HG02642 (cell line): ENCODE measurements around the gene POLR1A.

Experiments
- ATAC-seq: cut with Tn5 transposase; IDR thresholded peaks from one replicate; pipeline ENCODE4 v1.9.1; 2021; ENCODE audit warnings: mild to moderate bottlenecking; ENCODE audit not compliant: unreplicated experiment, poor library complexity

Gene POLR1A

DNA sequence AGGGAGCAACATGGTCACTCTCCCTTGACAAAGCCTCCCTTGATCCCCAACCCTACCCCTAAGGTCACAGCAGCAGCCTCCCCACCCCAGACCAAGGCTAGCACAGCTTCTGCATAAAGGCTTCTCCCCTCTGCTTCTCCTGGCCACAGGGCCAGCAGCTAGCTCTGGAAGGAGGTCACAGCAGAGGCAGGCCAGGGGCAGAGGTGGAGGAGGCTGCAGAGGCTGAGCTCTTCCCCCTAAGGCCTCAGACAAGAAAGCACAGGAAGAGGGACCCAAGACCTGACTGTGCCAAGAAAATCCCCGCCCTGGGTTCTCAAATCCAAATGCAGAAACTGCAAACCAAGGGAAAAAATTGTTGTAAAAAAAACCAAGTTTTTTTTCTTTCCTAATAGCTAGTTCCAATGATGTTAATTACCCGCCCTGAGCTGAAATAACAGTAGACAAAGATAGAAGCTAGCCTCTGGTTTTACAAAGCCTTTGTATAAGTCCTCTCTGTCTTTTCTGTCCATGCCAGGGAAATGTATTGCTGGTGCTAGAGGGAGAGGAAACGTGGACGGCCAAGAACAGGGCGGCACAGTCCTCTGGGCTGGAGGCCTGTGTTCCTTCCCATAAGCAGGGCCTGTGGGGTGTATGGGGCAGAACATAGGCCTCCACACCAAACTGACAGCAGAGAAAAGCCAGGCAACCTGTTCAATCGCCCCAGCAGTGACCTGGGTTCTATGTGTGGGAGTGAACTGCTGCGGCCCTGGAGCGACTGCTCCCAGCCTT, 79.5 kb downstream of the POLR1A start:
- ATAC-seq: no peak

DNA sequence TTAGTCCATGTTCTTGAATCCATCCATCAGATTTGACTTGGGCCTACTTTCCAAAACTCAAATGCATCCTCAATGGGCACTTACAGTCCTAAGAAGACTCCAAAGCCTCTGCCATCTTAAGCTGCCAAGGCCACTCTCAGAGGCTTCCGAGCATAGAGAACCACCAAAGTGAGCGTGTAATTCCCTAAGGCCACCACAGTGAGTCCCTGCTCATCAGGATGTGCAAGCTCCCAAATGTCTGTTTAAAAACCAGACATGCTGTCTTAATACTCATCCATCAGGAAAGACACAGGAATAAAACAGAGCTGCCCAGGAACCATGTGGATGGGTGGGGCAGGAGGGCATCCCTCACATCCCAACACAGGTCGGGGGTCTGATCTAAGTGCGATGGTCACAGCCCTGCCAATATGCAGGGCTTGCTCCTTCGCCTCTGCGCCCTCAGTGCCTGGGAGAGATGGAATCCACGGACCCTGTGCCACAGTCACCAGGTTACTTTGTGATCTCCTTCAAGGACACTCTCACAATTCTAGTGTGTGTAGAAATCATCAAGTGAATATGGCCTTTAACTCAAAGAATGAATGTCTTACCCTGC, 80.4 kb downstream of the POLR1A start:
- ATAC-seq: no peak

DNA sequence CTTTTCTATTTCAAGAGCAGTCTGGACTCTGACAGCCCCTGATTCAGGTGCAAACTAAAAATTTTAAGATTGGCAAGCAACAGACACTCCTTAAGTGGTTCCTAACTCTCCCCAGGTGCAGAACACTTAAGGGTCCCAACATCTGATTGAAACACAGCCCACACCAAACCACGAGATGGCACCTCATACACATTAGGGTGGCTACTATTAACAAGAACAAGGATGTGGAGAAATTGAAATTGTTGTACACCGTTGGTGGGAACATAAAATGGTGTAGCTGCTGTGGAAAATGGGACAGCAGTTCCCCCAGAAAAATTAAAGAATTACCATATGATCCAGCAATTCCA, 82.3 kb downstream of the POLR1A start:
- ATAC-seq: no peak

DNA sequence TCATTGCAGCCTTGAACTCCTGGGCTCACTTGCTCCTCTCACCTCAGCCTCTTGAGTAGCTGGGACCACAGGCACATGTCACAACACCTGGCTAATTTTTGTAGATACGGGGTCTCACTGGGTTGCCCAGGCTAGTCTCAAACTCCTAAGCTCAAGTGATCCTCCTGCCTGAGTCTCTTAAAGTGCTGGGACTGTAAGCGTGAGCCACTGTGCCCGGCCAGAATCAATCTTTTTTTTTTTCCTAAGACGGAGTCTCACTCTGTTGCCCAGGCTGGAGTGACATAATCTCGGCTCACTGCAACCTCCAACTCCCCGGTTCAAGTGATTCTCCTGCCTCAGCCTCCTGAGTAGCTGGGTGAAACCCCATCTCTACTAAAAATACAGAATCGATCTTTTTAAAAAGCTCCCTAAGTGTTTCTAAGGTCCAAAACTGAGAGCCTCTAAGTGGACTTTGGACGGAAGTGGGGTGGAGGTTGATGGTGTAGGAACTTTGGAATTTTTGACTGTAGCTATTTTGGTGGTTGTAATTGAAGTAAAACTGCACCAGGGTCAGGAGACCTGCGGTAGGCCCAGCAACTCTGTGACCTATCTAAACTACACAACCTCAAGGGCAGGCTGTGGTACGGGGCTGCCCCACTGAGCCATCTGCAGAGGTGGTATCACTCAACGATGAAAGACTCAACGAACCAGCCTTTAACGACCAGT, 82.9 kb downstream of the POLR1A start:
- no peak for ATAC-seq

DNA sequence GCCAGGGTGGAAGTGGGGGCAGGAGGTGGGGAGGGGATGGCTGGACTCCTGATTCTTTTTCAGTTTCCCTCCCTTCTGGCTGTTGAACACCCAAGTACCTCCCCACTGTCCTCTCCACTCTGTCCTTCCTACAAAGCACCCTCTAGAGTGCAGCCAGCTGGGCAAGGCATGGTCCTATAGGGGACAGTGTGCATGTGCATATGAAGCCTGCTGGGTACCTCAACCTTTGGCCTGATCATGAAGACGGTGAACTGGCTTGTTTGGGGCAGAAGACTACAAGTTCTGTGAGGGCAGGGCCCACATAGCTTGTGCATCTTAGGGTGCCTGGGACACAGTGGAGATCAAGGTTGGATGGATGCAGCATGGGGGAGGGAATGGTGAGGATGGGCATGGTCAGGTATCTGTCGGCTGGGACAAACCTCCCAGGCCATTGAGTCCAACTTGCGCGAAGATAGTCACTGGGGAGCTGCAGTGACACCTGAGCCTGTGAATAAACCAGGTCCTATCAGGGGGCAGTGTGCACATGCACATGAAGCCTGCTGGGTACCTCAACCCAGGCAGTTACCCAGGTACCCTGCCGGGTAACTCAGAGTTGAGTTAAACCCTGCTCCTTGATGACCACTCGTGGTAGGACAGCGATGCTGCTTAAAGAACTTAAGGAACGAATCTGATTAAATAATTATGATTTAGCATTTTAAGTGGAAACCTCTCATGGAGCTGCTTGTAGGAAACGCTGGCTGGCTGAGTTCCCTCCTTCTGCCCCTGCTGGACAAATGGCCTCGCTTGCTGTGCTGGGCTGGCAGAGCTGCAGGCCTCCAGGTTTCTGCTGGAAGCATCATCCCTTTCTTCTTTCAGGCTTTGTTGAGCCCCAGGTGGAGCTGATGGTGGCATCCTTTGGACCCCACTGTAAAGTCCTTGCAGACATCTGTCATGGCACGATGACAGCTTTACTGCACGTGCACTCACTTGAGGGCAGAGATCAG, 84.0 kb downstream of the POLR1A start:
- ATAC-seq: no peak

DNA sequence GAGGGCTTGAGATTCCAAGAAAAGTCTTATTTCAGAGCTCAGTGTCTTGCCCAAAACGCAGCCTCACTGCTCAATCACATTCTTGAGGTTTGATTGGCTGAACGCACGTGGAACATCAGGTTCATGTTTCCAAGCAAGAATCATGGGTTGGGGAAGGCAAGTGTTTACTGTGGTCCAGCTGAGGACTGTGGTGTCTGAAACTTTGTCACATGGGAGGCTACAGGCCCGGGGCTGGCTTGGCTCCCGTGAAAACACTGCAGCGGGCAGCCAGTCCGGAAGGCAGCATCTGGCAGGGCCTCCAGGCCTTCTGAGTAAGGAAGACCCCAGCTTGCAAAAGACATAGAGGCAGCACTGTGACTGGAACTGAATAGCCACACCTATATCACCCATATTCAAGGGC, 84.7 kb downstream of the POLR1A start:
- ATAC-seq: no peak

DNA sequence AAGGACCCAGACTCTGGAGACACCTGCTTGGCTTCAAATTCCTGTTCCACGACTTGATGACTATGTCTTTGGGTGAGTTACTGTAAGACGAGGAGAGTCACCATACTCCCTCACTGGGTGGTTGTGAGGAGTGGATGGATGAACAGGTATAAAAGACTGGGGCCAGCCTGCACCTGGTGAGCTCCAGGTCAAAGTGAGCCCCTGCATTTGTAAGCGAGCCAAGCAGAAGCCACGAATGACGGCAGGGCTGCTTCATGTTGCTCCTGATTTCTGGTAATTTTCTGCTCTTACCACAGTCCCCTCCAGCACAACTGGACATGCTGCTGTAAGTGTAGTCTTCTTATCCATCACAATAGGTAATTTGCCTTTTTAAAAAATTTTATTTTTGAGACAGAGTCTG, 86.6 kb downstream of the POLR1A start:
- no peak for ATAC-seq

DNA sequence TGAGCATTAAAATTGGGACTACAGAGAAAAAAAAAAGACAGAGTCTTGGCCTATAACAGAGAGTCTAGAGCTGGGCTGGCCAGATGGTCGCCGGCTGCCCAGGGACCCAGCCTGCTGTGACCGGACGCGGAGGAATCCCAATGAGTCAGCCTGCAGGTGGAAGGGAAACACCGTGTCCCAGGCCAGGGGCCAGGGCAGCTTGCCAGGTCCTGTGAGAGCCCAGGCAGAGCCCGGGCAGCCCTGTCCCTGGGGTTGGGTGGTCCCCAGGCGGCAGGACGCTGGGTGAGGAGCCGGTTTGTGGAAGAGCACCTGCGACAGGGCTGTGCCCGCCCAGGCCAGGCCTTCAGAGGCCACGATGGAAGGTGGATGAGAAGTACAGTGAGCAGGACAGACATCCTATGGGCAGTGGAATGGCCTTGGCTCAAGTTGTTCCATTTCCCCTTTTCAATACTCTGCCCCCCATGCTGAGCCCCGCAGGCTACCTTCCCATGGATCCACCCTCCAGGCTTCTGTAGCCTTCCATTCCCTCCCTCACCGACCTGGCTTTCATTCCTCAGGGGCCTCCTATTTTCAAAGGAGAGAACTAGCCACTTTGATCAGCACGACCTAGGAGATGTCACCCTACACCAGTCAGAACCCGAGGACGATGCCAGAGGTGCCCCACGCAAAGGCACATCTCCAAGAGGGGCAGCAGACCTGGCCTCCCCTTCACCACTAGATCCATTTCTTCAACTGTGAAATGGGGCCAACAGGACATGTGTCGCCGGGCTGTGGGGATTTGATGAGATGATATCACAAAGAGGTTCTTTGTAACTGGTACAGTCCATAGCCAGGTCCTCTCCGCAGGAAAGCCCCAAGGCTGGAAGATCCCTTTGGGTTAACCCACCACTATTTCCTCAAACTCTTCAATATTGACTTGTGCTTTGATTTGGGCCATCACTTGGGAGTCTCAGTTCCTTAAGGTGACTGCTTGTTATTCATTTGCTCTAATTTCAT, 87.5 kb downstream of the POLR1A start:
- no peak for ATAC-seq

DNA sequence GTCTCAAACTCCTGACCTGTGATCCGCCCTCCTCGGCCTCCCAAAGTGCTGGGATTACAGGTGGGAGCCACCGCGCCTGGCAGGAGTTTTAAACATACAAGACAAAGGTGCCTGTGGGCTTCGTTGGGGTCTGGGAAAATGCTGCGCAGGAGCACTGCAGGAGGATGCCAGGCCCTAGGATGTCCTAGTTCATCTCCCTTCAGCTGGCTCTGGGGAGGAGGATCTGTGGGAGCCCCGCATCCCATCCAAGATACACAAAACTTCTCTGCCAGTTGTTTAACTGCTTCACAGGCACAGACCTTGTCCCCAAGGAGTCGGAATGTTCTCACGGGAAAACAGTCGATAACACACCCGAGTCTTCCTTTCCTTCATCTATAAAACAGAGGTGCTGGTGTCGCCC, 89.1 kb downstream of the POLR1A start:
- ATAC-seq: no peak

DNA sequence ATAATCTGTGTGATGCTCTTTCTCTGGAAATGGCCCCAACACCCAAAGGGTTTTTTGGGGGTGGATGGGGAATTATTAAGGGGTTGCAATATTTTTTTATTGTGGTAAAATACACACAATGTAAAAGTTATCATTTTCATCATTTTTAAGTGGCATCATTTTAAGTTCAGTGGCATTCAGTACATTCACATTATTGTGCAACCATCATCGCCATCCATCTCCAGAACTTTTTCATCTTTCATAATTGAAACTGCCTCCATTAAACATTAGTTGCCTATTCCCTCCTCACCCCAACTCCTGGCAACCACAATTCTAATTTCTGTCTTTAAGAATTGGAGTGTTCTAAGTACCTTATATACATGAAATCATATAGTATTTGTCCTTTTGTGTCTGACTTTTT, 90.0 kb downstream of the POLR1A start:
- ATAC-seq: no peak

DNA sequence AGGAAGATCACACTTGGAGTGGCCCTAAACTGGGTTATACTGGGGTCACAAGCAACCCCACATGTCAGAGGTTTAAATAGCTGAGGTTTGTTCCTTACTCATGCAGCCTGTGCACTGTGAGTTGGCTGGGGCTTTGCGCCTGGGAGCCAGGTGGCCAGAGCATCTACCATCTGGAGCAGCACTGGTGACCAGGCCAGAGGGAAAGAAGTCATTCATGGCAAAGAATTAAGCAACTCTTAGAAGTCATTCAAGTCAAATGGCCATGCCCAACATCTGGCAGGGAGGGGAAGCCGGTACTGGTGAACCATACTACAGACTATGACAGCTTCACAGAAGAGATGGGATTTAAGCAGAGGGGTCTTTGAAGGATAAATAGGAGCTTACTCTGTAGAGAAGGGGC, 90.7 kb downstream of the POLR1A start:
- no peak for ATAC-seq

DNA sequence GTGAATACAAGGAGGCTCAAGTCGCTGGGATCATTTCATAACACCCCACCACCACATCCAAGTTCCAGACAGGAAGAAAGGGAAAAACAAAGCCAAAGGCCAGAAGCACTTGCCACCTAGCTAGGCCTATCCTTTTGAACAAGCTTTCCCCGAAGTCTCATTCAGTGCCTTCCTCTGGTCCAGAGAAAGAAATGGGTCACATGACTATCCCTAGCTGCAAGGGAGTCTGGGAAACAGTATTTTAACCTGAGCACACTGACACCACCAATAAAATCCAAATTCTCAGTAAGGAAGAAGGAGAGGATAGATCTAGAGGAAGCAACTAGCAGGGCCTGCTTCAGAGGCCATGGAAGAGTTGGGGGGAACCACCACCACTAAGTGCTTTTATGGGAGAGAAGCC, 91.2 kb downstream of the POLR1A start:
- no peak for ATAC-seq

DNA sequence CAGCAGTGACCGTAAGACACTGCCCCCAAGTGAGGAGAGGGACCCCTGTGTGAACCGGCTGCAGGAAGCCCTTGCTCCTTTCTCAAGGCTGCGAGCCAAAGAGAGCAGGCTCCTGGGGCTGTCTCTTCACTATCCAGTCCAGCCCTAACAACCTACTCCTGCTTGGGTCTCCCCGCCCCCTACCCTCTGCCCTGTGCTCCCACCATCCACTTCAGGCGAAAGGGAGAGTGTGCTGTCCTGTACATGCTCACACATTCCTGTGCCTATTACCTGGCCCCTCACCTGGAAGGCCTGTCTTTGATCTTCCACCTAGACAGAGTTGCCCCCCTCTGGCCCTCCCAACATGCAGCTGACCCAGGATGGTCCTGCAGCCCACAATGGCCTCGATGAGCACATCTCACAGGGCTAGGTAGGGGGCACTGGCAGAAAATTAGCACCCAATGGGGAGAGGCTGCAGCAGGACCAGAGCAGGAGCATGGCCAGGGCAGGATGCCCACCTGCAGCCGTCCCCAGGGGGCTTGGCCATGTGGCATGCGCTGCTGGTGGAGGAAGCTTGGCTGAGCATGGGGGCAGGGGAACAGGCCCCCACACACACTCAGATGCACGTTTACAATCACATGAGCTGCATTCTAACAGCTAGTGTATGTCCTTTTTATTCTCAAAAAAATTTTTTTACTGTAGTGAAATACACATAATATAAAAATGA, 93.5 kb downstream of the POLR1A start:
- no peak for ATAC-seq

DNA sequence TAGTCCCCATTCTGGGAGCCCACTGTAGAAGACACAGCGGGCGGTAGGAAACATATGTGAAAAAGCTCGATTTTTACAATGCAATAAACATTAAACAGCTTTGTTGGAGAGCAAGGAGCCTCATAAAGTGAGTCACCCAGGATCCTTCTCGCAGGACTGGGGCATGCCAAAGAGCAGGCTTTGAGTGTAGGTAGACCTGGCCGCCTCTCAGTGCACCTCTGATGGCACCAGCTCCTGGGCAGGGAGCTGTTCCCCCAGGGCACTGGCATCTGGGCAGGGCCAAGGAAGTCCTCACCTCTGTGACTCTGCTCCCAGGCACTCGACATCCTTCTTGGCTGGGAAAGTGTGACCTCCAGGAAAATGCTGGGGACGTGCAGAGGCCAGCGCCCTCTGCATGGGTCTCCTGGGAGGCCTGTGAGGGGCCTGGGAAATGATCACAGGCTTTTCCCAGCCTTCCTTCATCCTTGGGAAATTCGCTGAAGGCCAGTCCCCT, 94.2 kb downstream of the POLR1A start:
- no peak for ATAC-seq

DNA sequence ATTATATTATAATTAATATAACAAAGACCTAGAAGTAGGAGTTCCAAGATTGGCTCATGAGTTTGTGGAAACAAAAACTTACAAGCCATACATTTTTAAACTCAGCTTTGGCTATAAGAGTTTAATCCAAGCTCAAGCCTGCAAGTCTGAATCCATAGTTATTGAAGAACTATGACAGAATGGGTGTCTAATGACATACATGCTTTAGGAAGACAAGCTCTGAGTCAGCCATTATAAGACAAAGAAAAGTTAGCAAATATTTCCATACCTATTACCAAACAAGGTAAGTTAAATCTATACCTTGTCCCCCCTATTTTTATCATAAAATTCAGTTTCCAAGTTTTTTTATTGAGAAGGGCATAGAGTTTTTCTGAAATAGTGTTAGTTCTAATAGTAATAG, 95.6 kb downstream of the POLR1A start:
- no peak for ATAC-seq

DNA sequence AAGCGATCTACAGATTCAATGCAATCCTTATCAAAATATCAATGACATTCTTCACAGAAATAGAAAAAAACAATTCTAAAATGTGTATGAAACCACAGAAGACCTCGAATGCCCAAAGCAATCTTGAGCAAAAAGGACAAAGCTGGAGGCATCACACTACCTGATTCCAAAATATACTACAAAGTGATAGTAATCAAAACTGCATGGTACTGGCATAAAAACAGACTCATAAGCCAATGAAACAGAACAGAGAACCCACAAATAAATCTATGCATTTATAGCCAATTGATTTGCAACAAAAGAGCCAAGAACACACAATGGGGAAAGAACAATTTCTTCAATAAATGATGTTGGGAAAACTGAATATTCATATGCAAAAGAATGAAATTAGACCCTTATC, 99.2 kb downstream of the POLR1A start:
- no peak for ATAC-seq

DNA sequence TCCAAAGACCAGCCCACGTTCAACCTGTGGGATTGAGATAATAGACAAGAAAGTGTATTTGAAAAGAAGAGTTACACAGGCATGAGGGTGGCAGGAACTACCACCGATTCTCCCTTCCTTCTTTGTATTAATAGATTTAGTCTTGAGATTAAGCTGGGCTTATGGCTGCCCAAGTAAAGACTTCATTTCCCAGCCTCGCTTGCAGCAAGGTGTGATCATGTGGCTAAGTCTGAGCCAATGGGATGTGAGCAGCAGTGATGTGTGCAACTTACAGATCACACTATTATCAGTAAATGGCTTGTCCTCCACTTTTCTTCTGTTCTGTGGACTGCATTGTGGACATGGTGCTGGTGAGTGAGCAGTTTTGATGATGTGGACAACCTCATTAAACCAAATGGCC, 101.7 kb downstream of the POLR1A start:
- ATAC-seq: no peak

DNA sequence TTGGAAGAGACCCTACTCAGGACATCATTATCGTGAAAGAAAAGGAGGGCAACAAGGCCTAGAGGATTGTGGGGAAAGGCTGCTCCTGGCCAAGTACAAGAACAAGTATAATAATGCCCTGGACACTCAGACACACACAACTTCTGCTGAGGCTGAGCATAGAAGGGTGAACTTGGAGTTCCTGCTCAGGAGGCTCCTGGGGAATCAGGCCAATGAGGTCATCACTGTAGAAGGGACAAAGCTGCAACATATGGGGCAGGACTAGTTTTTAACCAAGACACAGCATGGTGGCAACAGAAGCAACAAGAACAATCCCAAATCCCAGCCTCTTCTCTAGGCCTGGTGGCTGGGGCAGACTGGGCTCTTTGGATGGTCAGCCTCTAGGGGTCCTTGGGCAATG, 102.6 kb downstream of the POLR1A start:
- no peak for ATAC-seq

DNA sequence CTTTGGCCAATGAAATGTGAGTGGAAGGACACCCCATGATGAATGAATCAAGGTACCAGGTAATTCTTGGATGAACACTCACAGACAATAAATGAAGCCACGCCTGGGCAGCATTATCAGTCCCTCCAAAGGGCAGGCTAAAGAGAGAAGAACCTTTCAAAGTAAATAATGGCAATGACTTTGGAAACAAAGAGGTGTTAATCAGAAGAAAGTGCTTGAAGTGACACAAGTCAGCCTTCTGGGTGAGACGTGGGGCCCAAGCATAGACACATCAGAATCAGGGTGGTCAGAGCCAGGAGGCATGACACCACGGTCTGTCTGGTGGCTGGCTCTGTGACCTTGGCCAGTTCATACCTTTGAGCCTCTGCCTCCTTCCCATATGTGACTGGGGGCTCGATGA, 103.3 kb downstream of the POLR1A start:
- no peak for ATAC-seq
